Endothelial cell of umbilical vein (primary cell): ENCODE measurements around the gene TMPRSS9. TPM values are rescaled to one million over a fixed set of nuclear protein-coding genes. Genes with fewer than 3 reads are reported as not detected.

Experiments
- BruUV-seq: library from RNA; stranded (reverse); fragments of 400-500 nt; replicated peaks from 2 replicates; lab custom pipeline; 2021; lab: Mats Ljungman, UMichigan
- CTCF ChIA-PET: fragments of 300-600, 350-600 bp; sonication (Branson Sonifier 250); formaldehyde crosslinking; loops from one replicate; lab custom pipeline; 2021; ENCODE audit warnings: antibody characterized with exemption, inconsistent platforms; lab: Charles Lee
- POLR2A ChIA-PET: fragments of 300-600, 350-600 bp; sonication (Branson Sonifier 250); formaldehyde crosslinking; loops from one replicate; lab custom pipeline; 2021; ENCODE audit warnings: antibody characterized with exemption, inconsistent platforms; lab: Charles Lee
- DNase-seq: peaks from one replicate; pipeline ENCODE4 v3.0.0-alpha.2; 2011; ENCODE audit warnings: low read depth, low spot score
- FAIRE-seq: peaks from 2 replicates; lab custom pipeline; 2011; peaks lifted over from hg19 to GRCh38; lab: Jason Lieb, UNC
- H2AFZ ChIP-seq: 2 replicates; pipeline ENCODE4 v1.6.0; 2012; ENCODE audit warnings: low read depth, low read length, control low read depth, inconsistent platforms
- H3K27ac ChIP-seq: 2 replicates; pipeline ENCODE4 v1.5.1; 2011; ENCODE audit warnings: low read depth, mild to moderate bottlenecking, control low read depth, low read length, moderate library complexity; ENCODE audit not compliant: insufficient read depth
- H3K27me3 ChIP-seq, 2 experiments: 2 replicates each; pipeline versions ENCODE4 v1.6.0 to v1.6.1; 2011; ENCODE audit warnings: low read length in 2 of 2, mixed read lengths in 1 of 2; ENCODE audit not compliant: control insufficient read depth in 2 of 2, insufficient read depth in 2 of 2
- H3K36me3 ChIP-seq, 2 experiments: 2 replicates in 1 of 2; 3 replicates in 1 of 2; pipeline ENCODE4 v1.5.1; 2011; ENCODE audit warnings: low read length in 2 of 2, mild to moderate bottlenecking in 1 of 2, moderate library complexity in 1 of 2; ENCODE audit not compliant: control insufficient read depth in 2 of 2, insufficient read depth in 2 of 2; ENCODE audit errors: extremely low read depth in 1 of 2
- H3K4me1 ChIP-seq: 3 replicates; pipeline ENCODE4 v1.5.1; 2011; ENCODE audit warnings: mild to moderate bottlenecking, low read length; ENCODE audit not compliant: control insufficient read depth, insufficient read depth; ENCODE audit errors: extremely low read depth
- H3K4me2 ChIP-seq: 2 replicates; pipeline ENCODE4 v1.6.1; 2011; ENCODE audit warnings: low read length, control low read depth, mixed read lengths; ENCODE audit not compliant: insufficient read depth
- H3K4me3 ChIP-seq, 3 experiments: fragments of 200-600 bp in 1 of 3; sonication (generic), shearing (Covaris generic) in 1 of 3; replicated peaks in 1 of 3; 2 replicates each; pipeline ENCODE4 v1.5.1; 2011 to 2016; ENCODE audit warnings: control low read depth in 3 of 3, low read length in 3 of 3, mild to moderate bottlenecking in 2 of 3, inconsistent platforms in 1 of 3, low read depth in 1 of 3, moderate library complexity in 1 of 3; ENCODE audit not compliant: insufficient read depth in 1 of 3
- H3K79me2 ChIP-seq: 2 replicates; pipeline ENCODE4 v1.6.0; 2012; ENCODE audit warnings: low read length, inconsistent platforms; ENCODE audit not compliant: control insufficient read depth, insufficient read depth
- H3K9ac ChIP-seq: replicated peaks from 2 replicates; pipeline ENCODE3; 2011; ENCODE audit warnings: low read length, control low read depth; ENCODE audit not compliant: insufficient read depth; ENCODE audit errors: extremely low read depth
- H3K9me1 ChIP-seq: replicated peaks from 3 replicates; pipeline ENCODE4 v1.6.0; 2011; ENCODE audit warnings: mild to moderate bottlenecking, low read length; ENCODE audit not compliant: control insufficient read depth, insufficient read depth; ENCODE audit errors: extremely low read depth
- H3K9me3 ChIP-seq: replicated peaks from 2 replicates; pipeline ENCODE4 v1.5.1; 2012; ENCODE audit warnings: low read length, inconsistent platforms; ENCODE audit not compliant: control insufficient read depth, insufficient read depth
- H4K20me1 ChIP-seq: replicated peaks from 2 replicates; pipeline ENCODE3; 2011; ENCODE audit warnings: mild to moderate bottlenecking, low read length; ENCODE audit not compliant: control insufficient read depth, insufficient read depth; ENCODE audit errors: extremely low read depth
- EZH2 ChIP-seq: IDR thresholded peaks from 2 replicates; pipeline ENCODE4 v1.6.1; 2012; ENCODE audit warnings: borderline replicate concordance, low read depth, mild to moderate bottlenecking, moderate library complexity, low read length, inconsistent platforms; ENCODE audit not compliant: severe bottlenecking
- FOS ChIP-seq: IDR thresholded peaks from 2 replicates; pipeline ENCODE4 v1.6.1; 2011; ENCODE audit warnings: mild to moderate bottlenecking, low read length, moderate library complexity, borderline replicate concordance; ENCODE audit not compliant: insufficient read depth
- GATA2 ChIP-seq: IDR thresholded peaks from 2 replicates; pipeline ENCODE4 v1.7.0; 2011; ENCODE audit warnings: low read depth, mild to moderate bottlenecking, moderate library complexity, mixed read lengths, low read length; ENCODE audit not compliant: insufficient read length, insufficient read depth
- JUN ChIP-seq: IDR thresholded peaks from 2 replicates; pipeline ENCODE4 v1.6.1; 2011; ENCODE audit warnings: borderline replicate concordance, low read depth; ENCODE audit not compliant: insufficient read length, insufficient read depth
- MYC ChIP-seq: IDR thresholded peaks from one replicate; pipeline ENCODE4 v1.6.1; 2011; ENCODE audit warnings: mild to moderate bottlenecking, low read depth, low read length
- POLR2A ChIP-seq: IDR thresholded peaks from 2 replicates; pipeline ENCODE4 v1.6.1; 2012; ENCODE audit warnings: low read depth, mild to moderate bottlenecking, control low read depth, low read length
- POLR2AphosphoS5 ChIP-seq: IDR thresholded peaks from 2 replicates; pipeline ENCODE4 v1.6.1; 2012; ENCODE audit warnings: low read depth, mild to moderate bottlenecking, control low read depth, low read length, moderate library complexity; ENCODE audit not compliant: insufficient read depth
- dilution Hi-C: fragments of 300-500 bp; cut with MboI; formaldehyde crosslinking; loops from one replicate; pipeline ENCODE4 v1.15.0; 2019; ENCODE audit warnings: low sequenced_read_pairs; ENCODE audit not compliant: extremely low pct_ligation_motif_present
- intact Hi-C: fragments of 100-400 bp; cut with micrococcal nuclease; formaldehyde crosslinking; loops from one replicate; pipeline ENCODE4 v1.10.0; 2022
- polyA plus RNA-seq, 4 experiments: library from polyadenylated mRNA; depleted of rRNA in 3 of 4; stranded (reverse) in 3 of 4; unstranded in 1 of 4; fragments of >200 nt; gene quantifications; 2 replicates each; pipeline versions ENCODE4 v1.2.1 to v1.2.3, GENCODE V29; 2011 to 2012; ENCODE audit warnings: missing spikeins in 1 of 4
- total RNA-seq: library from RNA; stranded (reverse); gene quantifications from 2 replicates; pipeline ENCODE4 v1.2.3, GENCODE V29; 2021
- TF ChIP-seq, protein P1 (sequence below), 2 donors: IDR thresholded peaks; 1 replicate in 1 of 2; 2 replicates in 1 of 2; pipeline ENCODE4 v1.5.1; 2011; ENCODE audit warnings: low read length in 2 of 2, mild to moderate bottlenecking in 2 of 2, moderate library complexity in 2 of 2, control low read depth in 1 of 2, inconsistent platforms in 1 of 2, low read depth in 1 of 2; ENCODE audit not compliant: insufficient read depth in 1 of 2; ENCODE audit errors: extremely low read depth in 1 of 2

The TMPRSS9 gene
- total and polyA plus RNA-seq, 2 donors (not counting 3 experiments of a cell fraction or from before 2014, with no cell fraction given): not detected

DNA sequence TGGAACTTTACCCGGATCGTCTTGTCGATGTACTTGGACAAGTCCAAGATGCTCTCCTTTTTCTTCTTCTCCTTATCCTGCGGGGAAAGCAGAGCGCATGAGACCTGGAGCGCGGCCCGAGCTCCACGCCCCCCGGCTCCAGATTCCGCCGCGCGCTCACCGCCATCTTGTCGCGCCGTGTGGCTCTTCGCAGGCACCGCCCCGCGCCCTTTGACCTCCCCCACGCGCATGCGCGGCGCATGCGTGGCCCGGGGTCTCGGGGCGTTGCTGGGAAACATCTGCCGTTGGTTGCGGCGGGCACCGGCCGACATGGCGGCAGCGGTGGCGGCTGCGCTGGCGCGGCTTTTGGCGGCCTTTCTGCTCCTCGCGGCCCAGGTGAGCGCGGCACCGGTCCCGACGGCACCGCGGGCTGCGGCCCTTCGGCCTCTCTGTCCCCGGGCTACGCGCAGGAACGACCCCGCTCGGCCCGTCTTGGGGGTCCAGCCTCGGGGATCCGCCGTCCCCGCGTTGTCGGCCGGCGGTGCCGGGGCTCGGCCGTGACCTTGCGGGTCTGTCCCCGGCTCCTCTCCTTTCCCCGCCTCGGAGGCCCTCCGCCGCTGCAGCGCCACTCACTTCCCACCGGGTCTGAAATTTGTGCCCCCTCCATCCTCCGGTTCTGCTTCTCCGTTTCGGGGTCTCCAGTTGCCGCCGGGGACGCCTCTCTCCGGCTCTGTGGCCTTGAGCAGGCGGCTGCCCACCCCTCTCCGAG lies 31.5 kb upstream of the TMPRSS9 start, which contains the start of the genes LSM7 and SPPL2B:
LSM7 (minus strand) TSS at position 186 of the 748 bp plus-strand sequence; CDS start at position 166, 20 bp downstream.
SPPL2B (plus strand) TSS at position 284 of the 748 bp plus-strand sequence; CDS start at position 310, 26 bp downstream.
- Histone ChIP-seq H3K9me1 (no peaks in the 10 kb centered on the region), H3K27ac (peak within 1 kb of the TSS; percentile 90), H3K36me3 (peaks cover 0 to 7% of the 10 kb centered on the region in 2 experiments), H3K79me2 (peaks cover 48% of the 10 kb centered on the region), H3K4me1 (peaks cover 15% of the 10 kb centered on the region), H4K20me1 (no peaks in the 10 kb centered on the region), H2AFZ (peak within 1 kb of the TSS; percentile 77), H3K9ac (peak within 1 kb of the TSS; percentile 76), H3K4me2 (peak within 1 kb of the TSS; percentile 80), H3K4me3 (peak within 1 kb of the TSS; percentile 68 to 94 (median 87)), H3K9me3 (no peaks in the 10 kb centered on the region), H3K27me3 (no peaks in the 10 kb centered on the region)
- dilution Hi-C loops: no loop called here
- TF ChIP-seq POLR2A (peak; percentile 95), JUN (no peak), MYC (peak; percentile 54), POLR2AphosphoS5 (peak; percentile 93), EZH2 (no peak), GATA2 (no peak), FOS (no peak)
- TF ChIP-seq, protein P1, sequence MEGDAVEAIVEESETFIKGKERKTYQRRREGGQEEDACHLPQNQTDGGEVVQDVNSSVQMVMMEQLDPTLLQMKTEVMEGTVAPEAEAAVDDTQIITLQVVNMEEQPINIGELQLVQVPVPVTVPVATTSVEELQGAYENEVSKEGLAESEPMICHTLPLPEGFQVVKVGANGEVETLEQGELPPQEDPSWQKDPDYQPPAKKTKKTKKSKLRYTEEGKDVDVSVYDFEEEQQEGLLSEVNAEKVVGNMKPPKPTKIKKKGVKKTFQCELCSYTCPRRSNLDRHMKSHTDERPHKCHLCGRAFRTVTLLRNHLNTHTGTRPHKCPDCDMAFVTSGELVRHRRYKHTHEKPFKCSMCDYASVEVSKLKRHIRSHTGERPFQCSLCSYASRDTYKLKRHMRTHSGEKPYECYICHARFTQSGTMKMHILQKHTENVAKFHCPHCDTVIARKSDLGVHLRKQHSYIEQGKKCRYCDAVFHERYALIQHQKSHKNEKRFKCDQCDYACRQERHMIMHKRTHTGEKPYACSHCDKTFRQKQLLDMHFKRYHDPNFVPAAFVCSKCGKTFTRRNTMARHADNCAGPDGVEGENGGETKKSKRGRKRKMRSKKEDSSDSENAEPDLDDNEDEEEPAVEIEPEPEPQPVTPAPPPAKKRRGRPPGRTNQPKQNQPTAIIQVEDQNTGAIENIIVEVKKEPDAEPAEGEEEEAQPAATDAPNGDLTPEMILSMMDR (IDR thresholded peaks at IDR 0.05; ENCODE audit: extremely low read depth in 1 of 2, insufficient read depth in 1 of 2, low read depth in 1 of 2, low read length in 2 of 2): no peak
- FAIRE-seq: no peak
- ChIA-PET CTCF (interaction anchor here (0.6 to 1.3 kb wide), 5 partner anchors 13 to 622 kb away, joined by 3 to 8 read pairs (median 6); no protein-coding TSS in a partner anchor), POLR2A (interaction anchor here (1.2 kb wide), 1 partner anchor 23 kb away, joined by 3 read pairs; no protein-coding TSS in a partner anchor)
- no TSS peak for BruUV-seq
- intact Hi-C loops: loop anchor here (5.0 kb wide), 1 partner anchor 41 kb away; no protein-coding TSS in a partner anchor
- DNase-seq: peak; percentile 90
